ENCODE data around the gene UBAC1. TPM values are rescaled to one million over a fixed set of nuclear protein-coding genes. Genes with fewer than 3 reads are reported as not detected.
"Not testable (repeated sequence)": the region's sequence is repeated elsewhere in the genome, so short reads cannot be mapped to it uniquely, and the experiment has no call there.

UBAC1 gene
- total and polyA plus RNA-seq, 4 donors, result 37.8 to 49.5 (median 39.7) TPM

GRCh38 chr9:135948446-135948845 is 12.7 kb downstream of the UBAC1 start:
- DNase-seq (no peak), ATAC-seq (ENCODE audit: insufficient read depth, low FRiP score) (no peak)
- 94% methylated on average over 11 of the region's 11 CpGs for WGBS, 2 donors
- Histone ChIP-seq H3K4me1 (ENCODE audit: control insufficient read depth in 5 of 5, insufficient read depth in 5 of 5, low read length in 5 of 5) (no peaks in the 10 kb centered on the region), H3K27ac (ENCODE audit: low read depth in 1 of 2, low read length in 1 of 2) (no peak overlapping the region), H3K9ac (ENCODE audit: insufficient read depth in 1 of 2, low read length in 2 of 2) (no peak overlapping the region), H3K4me3 (no peak overlapping the region), H3K36me3 (ENCODE audit: control insufficient read depth in 4 of 4, insufficient read depth in 4 of 4, low read length in 4 of 4) (peaks cover 18 to 60% (median 28%) of the 10 kb centered on the region in 4 donors), H3K9me3 (ENCODE audit: control insufficient read depth in 4 of 4, insufficient read depth in 3 of 4, low read length in 3 of 4) (no peaks in the 10 kb centered on the region), H3K27me3 (ENCODE audit: control insufficient read depth in 3 of 3, insufficient read depth in 3 of 3, low read length in 2 of 3) (no peaks in the 10 kb centered on the region)
- TF ChIP-seq CTCF (IDR thresholded peaks at IDR 0.05; ENCODE audit: control extremely low read depth, extremely low read depth), result no peak

- ATAC-seq (ENCODE audit: insufficient read depth, low FRiP score) (no peak), DNase-seq (no peak)
- Histone ChIP-seq H3K4me3 (no peak overlapping the region), H3K36me3 (ENCODE audit: control insufficient read depth in 4 of 4, insufficient read depth in 4 of 4, low read length in 4 of 4) (peaks cover 19 to 56% (median 28%) of the 10 kb centered on the region in 4 donors), H3K9me3 (ENCODE audit: control insufficient read depth in 4 of 4, insufficient read depth in 3 of 4, low read length in 3 of 4) (no peaks in the 10 kb centered on the region), H3K27ac (ENCODE audit: low read depth in 1 of 2, low read length in 1 of 2) (no peak overlapping the region), H3K27me3 (ENCODE audit: control insufficient read depth in 3 of 3, insufficient read depth in 3 of 3, low read length in 2 of 3) (no peaks in the 10 kb centered on the region), H3K4me1 (ENCODE audit: control insufficient read depth in 5 of 5, insufficient read depth in 5 of 5, low read length in 5 of 5) (no peaks in the 10 kb centered on the region), H3K9ac (ENCODE audit: insufficient read depth in 1 of 2, low read length in 2 of 2) (no peak overlapping the region)
- TF ChIP-seq CTCF (IDR thresholded peaks at IDR 0.05; ENCODE audit: control extremely low read depth, extremely low read depth), result no peak
- WGBS, 2 donors, result 95% methylated on average over 18 of the region's 18 CpGs
These were observed 13.6 kb downstream of the UBAC1 start for GRCh38 chr9:135947582-135947981.

- WGBS, 2 donors, result 92 to 94% methylated on average over 19 of the region's 19 CpGs
- not testable (repeated sequence) for DNase-seq; H3K4me1 ChIP-seq (ENCODE audit: control insufficient read depth in 5 of 5, insufficient read depth in 5 of 5, low read length in 5 of 5); ATAC-seq (ENCODE audit: insufficient read depth, low FRiP score); H3K9me3 ChIP-seq (ENCODE audit: control insufficient read depth in 4 of 4, insufficient read depth in 3 of 4, low read length in 3 of 4); H3K27ac ChIP-seq (ENCODE audit: low read depth in 1 of 2, low read length in 1 of 2); H3K9ac ChIP-seq (ENCODE audit: insufficient read depth in 1 of 2, low read length in 2 of 2); H3K4me3 ChIP-seq; H3K27me3 ChIP-seq (ENCODE audit: control insufficient read depth in 3 of 3, insufficient read depth in 3 of 3, low read length in 2 of 3)
- H3K36me3 ChIP-seq (ENCODE audit: control insufficient read depth in 4 of 4, insufficient read depth in 4 of 4, low read length in 4 of 4), result peaks cover 17 to 53% (median 25%) of the 10 kb centered on the region in 4 donors
These were observed 14.1 kb downstream of the UBAC1 start for GRCh38 chr9:135947105-135947504.

GRCh38 chr9:135946392-135946994 is 14.7 kb downstream of the UBAC1 start:
- DNase-seq (no peak), ATAC-seq (ENCODE audit: insufficient read depth, low FRiP score) (no peak)
- Histone ChIP-seq H3K27me3 (ENCODE audit: control insufficient read depth in 3 of 3, insufficient read depth in 3 of 3, low read length in 2 of 3) (no peaks in the 10 kb centered on the region), H3K9ac (ENCODE audit: insufficient read depth in 1 of 2, low read length in 2 of 2) (no peak overlapping the region), H3K9me3 (ENCODE audit: control insufficient read depth in 4 of 4, insufficient read depth in 3 of 4, low read length in 3 of 4) (no peaks in the 10 kb centered on the region), H3K27ac (ENCODE audit: low read depth in 1 of 2, low read length in 1 of 2) (no peak overlapping the region), H3K4me1 (ENCODE audit: control insufficient read depth in 5 of 5, insufficient read depth in 5 of 5, low read length in 5 of 5) (no peaks in the 10 kb centered on the region), H3K36me3 (ENCODE audit: control insufficient read depth in 4 of 4, insufficient read depth in 4 of 4, low read length in 4 of 4) (peaks cover 19 to 52% (median 25%) of the 10 kb centered on the region in 4 donors), H3K4me3 (no peak overlapping the region)
- no peak for TF ChIP-seq CTCF (IDR thresholded peaks at IDR 0.05; ENCODE audit: control extremely low read depth, extremely low read depth)
- WGBS, 2 donors, result 95 to 98% methylated on average over 14 of the region's 14 CpGs

Data from lung (tissue), 12 donors.